ENCODE results near the gene HEATR5A.
A peak's percentile ranks its signal among the peaks of the same experiment; 100 is the strongest.
"Not testable (repeated sequence)": the region's sequence is repeated elsewhere in the genome, so short reads cannot be mapped to it uniquely, and the experiment has no call there.

Gene HEATR5A

DNA sequence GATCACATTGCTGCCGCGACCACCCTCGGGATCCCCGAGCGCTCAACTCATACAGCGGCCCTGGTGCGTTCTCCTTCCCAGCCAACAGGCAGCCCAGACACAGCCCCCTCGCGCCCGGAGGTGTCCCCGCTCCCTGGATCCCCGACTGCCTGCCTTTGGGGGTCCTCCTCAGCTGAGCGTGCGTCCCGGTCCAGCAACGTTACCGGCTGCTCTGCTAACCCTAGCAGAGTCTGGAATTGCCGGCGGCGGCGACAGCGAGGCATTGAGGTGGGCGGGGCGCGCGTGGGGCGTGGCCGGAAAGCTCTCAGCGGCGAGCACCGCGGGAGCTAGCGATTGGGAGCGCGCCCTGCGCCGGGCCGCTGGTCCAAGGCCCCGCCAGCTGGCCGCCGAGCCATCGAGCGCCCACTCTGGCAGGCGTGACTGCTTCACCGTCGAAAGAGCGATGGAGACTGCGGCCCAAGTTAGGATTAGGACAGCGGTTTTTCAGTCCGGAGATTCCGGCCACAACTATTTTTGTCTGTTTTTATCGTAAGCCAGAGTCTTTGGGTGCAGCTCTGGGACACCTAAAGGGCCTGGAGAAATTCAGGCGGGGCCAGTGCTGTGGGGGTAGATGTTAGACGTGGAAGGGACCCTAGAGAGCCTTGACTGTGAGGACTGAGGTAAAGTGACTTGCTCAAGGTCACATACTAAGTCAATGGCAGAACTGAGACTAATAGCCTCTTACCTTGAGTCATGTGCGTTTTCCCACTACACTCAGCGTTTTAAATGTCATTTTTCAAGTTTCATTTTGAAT lies at the start of gene HEATR5A:
HEATR5A (minus strand) TSS at position 232 of the 793 bp plus-strand sequence. CDS start 17,575 bp downstream, outside the sequence.
- DNase-seq: peak; percentile 87

DNA sequence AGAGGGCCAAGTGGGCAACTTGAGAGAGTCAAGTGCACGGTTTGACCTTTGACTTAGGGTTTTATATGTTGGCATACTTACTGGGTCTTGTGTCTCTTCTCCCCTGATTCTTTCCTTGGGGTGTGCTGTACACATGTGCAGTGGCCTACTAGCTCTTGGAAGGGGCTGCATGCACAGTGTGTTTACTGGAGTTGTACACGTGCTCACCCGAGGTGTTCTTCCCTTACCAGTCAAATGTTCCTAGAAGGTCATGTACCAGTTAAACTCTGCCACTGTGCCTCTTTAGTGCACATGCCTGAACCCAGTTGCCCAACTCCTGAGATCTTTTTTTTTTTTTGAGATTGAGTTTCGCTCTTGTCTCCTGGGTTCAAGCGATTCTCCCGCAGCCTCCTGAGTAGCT lies 46.2 kb upstream of the HEATR5A start:
- no peak for DNase-seq

DNA sequence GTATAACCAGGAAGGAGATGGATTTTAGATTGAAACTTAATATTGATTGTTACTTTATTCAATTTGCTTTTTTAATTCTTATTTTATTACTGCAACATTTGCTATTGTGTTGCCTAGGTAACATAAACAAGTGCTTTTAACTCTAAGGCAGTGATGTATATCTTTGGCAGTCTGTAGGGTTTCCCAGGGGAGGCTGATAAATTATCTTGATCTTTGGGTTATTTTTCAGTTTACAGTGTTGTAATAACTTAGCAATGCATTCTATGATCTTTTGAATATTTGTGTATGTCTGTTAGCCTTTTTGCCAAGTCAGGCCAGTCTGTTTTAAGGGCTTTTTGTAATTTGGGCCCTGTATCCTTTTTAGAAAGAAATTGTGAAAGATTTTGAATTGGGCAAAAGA lies 44.8 kb upstream of the HEATR5A start:
- DNase-seq: no peak

DNA sequence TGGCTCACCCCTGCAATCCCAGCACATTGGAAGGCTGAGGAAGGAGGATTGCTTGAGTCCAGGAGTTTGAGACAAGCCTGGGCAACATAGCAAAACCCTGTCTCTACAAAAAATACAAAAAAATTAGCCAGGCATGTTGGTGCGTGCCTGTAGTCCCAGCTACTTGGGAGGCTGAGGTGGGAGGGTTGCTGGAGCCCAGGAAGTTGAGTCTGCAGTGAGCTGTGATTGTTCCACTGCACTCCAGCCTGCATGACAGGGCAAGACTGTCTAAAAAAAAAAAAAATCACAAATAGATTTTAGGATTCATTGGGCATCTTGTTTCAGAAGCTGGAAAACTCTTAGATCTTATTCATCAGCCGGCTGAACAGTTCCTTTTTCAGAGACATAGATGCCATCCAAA lies 42.1 kb upstream of the HEATR5A start:
- not testable (repeated sequence) for DNase-seq

DNA sequence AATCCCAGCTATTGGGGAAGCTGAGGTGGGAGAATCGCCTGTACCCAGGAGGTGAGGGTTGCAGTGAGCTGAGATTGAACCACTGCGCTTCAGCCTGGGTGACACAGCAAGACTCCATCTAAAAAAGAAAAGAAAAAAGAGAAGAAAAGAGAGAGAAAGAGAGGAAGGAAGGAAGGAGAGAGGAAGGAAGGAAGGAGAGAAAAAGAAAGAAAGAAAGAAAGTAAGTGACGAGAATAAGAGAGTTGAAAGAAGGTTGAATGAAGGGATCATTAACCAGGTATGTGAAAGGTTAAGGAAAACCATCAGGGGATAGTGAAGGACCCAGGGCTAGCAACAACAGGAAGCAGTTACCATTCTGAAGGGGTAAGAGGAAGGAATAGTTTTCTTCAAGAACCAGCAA lies 41.2 kb upstream of the HEATR5A start:
- no peak for DNase-seq

DNA sequence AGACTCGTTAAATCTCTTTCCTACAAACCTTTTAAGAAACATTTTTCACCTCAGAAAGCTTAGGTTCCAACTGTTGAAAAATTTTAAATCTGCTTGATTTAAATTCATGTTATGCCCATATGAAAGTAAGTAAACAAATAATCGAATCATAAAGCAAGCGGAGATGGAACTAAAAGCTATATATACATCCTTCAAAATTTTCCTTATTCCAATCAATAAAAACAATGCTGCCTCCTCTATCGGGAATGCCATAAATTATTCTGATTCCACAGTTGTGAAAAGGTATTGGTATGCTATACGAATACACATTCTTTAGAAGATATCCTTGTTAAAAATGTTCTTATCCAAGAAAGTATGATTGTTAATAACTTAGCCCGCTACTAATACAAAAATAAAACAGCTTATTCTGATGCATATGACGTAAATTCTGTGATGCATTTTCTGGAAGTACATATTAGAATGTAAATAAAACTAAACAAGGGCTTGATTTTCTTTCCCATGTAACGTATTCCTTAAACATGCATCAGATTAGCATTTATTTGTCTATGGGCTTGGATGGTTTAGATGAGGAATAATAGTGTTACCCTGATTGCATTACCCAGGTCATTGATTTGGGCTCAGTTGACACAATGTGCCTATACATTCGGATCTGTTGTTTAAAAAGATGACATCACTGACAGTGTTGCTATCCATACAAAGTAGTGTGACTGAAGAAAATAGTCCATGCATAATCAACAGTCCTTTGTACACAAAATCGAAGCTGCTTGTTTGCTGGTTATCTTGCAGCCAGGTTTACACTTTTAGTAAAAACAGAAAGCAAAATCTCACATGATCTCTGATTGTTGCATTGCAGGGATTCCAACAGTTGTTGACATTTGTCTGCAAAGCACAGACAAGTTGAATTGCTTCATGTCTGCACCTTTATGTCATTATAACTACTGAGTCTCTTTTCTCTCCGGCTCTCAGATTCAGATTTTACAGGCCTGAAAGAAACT lies 37.6 kb upstream of the HEATR5A start:
- DNase-seq: no peak

DNA sequence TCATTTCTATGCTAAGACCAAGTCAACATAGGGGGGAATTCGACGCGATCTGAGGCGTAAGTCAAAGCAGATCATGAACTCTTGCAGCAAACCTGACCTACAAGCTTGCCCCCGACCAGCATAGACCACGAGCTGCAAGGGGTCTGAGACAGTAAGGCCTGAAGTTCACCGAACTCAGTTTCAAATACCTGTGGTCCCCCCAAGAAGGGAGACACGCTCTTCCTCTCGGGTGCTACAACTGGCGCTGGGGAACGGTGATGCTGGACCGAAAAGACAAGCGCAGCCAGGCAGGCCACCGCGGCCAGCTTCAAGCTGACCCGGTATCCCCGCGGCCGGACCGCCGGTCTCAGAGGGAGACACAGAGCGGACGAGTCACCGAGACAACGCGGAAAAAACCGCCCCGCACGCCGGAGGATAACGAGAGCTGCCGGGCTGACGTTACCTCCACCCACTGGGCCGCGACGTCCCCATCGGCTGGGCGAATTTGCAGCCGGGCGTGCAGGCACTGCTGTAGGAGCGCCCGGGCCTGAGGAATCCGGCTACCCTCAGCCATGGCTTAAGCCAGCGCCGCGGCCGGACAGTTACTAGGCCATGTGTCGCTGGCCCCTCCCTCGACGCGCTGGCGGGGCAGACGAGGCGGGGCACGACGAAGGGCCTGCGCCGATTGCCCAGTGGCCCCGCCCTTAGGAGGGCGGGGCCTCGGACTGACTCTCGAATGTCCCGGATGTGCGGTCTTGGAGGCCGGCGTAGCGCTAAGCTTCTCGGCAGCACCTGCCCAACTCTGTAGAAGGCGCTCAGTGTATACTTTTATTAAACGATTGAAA lies 36.7 kb upstream of the HEATR5A start, which contains the start of gene DTD2:
DTD2 (minus strand) TSS at position 666 of the 824 bp plus-strand sequence; CDS start at position 553, 113 bp downstream.
- DNase-seq: peak; percentile 91

DNA sequence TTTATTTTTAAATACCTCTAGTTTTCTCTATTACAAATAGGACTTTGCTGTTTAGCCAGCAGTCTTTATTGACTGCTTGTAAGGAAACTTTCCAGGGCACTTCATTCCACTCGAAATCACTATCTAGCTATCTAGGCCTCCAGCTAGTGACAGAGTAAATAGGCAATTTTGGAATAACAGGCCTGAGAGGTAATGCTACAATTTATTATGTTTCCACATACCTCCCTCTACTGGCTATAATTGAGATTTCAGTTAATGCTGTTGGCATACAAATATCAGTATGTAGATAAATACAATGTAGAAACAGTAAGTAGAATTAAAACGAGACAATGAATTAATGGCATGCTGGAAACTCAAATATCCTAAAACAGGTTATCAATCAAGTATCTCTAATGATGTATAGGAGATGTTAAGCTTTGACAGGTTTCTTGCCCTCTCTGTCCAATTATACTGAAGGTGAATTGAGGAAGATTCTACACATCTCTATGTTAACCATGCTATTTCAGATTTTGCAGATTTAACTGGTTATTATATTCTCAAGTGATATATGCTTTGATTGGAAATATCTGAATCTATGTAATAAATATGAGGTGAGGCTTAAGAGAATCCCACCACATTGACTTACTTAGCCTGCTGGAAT lies 29.7 kb upstream of the HEATR5A start:
- peak; percentile 7 for DNase-seq

DNA sequence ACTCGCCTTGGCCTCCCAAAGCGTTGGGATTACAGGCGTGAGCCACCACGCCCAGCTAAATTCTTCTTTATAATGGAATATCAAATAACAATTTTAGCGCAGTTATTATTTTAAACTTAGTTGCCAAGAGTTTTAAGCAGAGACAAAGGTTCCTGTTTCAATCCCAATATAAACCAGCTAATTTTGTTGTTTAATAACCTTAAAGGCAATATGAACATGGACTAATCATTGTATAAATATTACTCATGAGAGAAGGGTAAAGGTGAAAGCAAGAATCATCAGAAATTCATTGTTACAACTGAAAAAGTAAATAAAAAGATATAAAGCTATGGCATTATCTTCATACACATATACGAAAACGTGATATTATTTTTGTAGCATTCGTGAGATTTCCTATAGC lies 28.8 kb upstream of the HEATR5A start:
- DNase-seq: no peak

DNA sequence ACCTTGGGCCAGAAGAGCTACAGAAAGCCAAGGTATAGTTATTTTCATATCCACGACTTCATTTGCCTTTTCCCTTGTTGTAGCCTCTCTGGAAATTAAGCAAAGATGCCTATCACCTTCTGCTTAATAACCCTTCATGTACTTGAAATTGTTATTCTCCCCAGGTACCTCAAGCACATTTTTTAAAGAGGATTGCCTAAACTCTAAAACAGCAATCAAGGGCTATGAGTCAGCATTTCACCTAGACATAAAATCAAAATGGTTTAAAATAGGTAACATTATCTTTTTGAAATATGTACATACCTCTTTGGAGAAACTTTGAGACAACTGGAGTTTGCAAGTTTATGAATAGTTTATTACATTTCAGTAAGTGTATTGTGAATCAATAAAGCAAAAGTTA lies 25.4 kb upstream of the HEATR5A start:
- DNase-seq: no peak

DNA sequence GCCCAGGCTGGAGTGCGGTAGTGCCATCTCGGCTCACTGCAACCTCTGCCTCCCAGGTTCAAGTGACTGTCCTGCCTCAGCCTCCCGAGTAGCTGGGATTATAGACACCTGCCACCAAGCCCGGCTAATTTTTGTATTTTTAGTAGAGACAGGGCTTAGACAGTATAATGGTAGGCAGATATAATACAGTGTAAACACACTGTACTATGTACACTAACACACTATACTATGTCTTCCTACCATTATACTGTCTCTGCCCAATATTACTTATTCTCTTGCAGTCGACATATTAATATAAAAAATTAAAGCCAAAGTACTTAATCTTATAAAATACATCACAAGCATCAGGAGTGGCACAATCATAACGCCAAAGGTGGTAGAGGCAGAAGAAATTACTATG lies 21.9 kb upstream of the HEATR5A start:
- DNase-seq: no peak

DNA sequence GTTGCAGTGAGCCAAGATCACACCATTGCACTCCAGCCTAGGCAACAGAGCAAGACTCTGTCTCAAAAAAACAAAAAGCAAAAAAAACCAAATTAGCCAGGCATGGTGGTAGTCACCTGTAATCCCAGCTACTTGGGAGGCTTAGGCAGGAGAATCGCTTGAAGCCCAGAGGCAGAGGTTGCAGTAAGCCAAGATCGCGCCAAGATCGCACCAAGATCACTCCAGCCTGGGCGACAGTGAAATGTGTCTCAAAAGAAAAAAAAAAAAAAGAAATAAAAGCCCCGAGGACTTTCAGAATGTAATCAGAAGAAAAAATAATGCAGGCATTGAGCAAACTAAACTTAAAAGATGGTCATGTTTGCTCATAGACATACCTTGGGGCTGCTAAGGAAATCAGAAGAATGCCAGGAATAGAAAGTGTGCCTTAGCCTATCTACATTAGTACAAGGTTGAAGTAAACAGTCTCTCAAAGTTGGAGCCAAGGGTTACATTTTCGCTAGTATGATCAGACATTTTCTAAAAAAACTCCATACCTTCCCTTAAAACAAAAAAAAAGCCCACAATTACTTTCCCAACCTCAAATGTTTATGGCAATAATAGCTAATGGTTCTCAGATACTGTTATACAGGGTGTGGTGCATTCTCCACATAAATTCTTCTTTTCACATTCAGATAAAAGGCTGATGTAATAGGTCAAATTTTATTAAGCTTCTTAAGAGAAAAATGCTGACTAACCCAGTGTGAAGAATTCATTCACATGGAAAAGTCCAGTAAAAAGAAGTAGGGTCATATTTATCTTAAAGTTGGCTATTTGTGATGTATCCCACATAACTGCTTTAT lies 21.1 kb upstream of the HEATR5A start:
- DNase-seq: no peak

DNA sequence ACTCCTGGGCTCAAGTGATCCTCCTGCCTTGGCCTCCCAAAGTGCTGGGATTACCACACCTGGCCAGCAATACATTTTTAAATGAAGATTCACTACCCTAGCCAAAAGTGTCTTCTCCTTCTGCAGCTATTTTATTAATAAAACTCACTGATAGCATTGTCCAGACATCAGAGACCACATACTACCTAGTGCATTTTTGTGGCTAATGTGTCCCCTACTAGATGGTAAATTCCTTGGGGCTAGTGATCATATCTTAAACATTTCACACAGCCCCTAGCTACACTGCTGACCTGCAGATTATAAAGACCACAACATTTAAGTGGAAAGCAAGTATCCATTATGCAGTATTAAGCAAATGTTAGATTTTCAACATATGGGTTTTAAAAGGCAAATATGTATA lies 19.9 kb upstream of the HEATR5A start:
- DNase-seq: no peak

DNA sequence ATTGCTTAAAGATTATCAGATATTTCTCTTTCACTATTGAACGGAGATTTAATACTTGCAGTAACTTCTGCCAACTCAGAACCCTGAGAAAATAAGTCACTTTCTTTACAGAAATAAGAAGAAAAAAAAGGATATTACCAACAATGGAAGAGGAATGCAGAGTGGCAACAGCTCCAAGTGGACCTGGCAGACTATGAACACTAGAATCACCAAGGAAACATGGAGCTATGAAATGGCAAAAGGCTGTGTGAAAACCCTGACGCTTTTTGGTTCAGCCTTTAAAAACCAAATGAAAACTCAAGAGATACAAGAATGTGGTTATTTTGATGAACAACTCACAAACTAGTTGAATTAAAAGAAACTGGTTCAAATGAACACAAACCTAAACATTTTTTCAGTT lies 19.2 kb upstream of the HEATR5A start:
- no peak for DNase-seq

DNA sequence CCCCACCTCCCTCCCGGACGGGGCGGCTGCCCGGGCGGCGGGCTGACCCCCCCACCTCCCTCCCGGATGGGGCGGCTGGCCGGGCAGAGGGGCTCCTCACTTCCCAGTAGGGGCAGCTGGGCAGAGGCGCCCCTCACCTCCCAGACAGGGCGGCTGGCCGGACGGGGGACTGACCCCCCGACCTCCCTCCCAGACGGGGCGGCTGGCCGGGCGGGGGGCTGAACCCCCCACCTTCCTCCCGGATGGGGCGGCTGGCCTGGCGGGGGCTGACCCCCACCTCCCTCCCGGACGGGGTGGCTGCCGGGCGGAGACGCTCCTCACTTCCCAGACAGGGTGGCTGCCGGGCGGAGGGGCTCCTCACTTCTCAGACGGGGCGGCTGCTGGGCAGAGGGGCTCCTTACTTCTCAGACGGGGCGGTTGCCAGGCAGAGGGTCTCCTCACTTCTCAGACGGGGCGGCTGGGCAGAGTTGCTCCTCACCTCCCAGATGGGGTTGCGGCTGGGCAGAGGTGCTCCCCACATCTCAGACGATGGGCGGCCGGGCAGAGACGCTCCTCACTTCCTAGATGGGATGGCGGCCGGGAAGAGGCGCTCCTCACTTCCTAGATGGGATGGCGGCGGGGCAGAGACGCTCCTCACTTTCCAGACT lies 16.8 kb upstream of the HEATR5A start:
- not testable (repeated sequence) for DNase-seq

DNA sequence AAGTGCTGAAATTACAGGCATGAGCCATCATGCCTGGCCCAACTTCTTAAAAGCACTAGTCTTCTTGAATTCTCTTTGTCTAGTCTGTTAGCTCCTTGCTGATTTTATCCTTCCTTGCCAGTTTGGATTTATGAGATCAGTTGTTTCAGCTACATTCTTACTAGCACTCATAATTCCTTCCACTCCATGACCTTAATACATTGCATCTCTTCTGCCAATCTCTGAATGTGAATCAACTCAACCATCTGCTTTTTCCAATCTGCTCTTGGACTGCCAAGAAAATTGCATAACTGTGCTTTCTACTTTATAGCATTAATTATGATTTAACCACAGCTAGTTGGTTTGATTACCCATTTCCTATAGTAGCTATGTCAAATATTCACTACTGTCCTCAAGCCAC lies 14.9 kb upstream of the HEATR5A start:
- DNase-seq: peak; percentile 90

DNA sequence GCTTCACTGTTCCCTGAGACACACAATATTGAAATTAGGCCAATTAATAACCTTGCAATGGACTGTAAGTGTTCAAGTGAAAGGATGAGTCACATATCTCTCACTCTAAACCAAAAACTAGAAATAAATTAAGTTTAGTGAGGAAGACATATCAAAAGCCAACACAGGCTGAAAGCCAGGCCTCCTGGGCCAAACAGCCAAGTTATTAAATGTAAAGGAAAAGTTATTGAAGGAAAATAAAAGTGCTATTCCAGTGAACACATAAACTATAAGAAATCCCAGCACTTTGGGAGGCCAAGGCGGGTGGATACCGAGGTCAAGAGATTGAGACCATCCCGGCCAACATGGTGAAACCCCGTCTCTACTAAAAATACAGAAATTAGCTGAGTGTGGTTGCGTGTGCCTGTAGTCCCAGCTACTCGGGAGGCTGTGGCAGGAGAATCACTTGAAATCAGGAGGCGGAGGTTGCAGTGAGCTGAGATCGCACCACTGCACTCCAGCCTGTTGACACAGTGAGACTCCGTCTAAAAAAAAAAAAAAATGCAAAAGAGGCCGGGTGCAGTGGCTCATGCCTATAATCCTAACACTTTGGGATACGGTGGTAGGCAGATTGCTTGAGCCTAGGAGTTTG lies 10.4 kb upstream of the HEATR5A start:
- no peak for DNase-seq

DNA sequence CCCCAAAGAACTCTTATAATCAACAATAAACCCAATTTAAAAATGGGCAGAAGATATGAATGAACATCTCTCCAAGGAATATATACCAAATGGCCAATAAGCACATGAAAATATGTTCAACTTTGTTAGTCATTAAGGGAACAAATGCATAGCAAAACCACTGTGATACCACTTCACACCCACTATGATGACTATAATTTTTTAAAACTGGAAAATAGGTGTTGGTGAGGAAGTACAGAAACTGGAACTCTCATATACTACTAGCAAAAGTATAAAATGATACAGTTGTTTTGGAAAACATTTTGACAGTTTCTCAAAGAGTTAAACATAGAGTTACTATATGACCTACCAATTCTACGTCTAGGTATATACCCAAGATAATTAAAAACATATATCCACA lies 9.4 kb upstream of the HEATR5A start:
- DNase-seq: no peak

DNA sequence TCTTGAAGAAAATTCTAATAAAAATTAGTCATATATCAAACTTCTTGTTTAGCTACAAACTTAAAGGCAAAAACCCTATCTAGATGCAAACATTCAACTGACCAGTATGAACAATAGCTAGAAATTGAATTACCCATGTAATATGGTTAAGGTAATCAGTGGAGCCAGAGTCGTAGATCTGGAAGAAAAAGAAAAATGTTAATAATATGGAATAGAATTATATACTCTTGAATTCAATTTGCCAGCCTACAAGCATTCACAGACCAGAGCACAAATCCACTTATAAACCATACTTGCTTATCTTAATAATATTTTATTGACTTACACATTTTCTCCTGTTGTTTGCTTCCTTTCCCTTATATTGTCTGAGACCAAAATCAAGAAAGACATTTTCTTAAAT lies 7.7 kb upstream of the HEATR5A start:
- DNase-seq: no peak

DNA sequence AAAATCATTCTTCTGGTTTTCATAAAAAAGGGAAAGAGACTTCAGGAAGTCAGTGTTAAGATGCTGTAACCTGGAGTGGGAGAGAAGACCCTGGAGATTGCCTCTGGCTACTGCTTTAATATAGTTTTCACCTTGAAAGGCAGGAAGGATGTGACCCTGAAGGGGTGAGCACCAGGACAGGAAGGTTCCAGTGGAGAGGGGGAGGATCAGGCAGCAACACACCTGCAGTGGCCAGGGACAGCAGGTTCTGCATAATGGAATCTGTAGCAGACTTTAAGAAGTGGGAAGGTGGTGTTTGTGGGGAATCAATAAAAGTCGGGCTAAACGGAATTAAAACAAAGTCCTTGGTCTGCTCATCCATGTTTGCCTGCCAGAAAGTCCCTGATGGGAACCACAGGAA lies 6.3 kb upstream of the HEATR5A start:
- no peak for DNase-seq

All from NCI-H446 treated with DMSO at 0.1 percent for 48 hours (cell line).